Renal cortex interstitium (tissue), 11 donors: ENCODE results near the gene FUNDC2. TPM values are rescaled to one million over a fixed set of nuclear protein-coding genes. Genes with fewer than 3 reads are reported as not detected.

Source experiments
- DNase-seq, 11 donors: peaks; one replicate each; pipeline ENCODE4 v3.0.0-alpha.2; 2013; ENCODE audit warnings: low read depth in 9 of 11, low spot score in 4 of 11; ENCODE audit errors: extremely low read depth in 1 of 11
- polyA plus RNA-seq, 3 donors: library from polyadenylated mRNA; unstranded; fragments of 120-200 nt; gene quantifications; one replicate each; pipeline ENCODE4 v1.2.1, GENCODE V29; 2013; ENCODE audit not compliant: insufficient read length in 3 of 3

The FUNDC2 gene
- polyA plus RNA-seq, 3 donors = 100 to 118 (median 117) TPM

- no peak for DNase-seq
Observed at GRCh38 chrX:155055494-155055893, 28.9 kb downstream of the FUNDC2 start.

GRCh38 chrX:155056471-155056870 is 29.8 kb downstream of the FUNDC2 start:
- no peak for DNase-seq

DNA sequence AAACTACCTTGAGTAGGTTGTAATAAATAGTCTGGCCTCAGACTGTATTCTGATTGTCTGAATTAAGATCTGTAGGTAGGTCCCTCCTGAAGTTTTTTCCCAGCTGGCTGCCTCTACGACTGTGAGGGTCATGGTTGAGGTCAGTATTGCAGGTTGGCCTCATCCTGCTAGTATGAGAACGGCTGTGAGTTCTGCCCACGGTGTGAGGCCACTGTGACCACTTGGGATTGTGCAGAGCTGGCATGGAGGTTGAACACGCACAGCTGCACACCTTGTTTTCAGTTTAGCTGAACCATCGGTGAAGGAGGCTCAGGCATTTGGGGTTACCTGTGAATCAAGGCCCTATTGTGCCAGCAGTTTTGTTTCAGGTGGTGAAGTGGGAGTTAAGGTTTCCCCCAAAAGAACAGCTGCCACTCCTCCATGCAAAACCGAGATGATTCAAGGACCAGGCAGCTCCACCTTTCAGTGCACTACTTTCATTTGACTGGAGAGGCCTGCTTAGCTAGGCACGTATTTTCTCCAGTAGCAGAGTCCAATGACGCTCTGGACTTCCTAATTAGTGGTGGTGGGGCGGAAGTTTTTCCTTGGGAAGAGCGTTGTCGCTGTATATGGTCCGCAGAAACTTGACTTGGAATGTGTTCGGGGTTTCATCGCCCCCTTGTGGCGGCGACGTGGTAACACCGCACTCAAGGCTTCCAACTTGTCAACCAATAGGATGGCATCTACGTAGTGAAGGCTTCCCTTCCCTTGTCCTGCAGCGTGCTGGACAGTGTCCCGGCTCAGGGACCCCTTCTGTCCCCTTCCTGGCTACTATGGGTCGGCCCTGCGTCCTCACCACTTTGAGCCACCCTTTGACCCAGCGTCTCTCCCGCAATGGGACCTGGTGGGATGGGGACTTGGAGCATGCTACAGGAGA is 30.5 kb downstream of the FUNDC2 start:
- DNase-seq = peak in 9 of 11 donors; percentile 53 to 70 (median 59)

GRCh38 chrX:155061760-155062159 is 35.1 kb downstream of the FUNDC2 start:
- no peak for DNase-seq

DNA sequence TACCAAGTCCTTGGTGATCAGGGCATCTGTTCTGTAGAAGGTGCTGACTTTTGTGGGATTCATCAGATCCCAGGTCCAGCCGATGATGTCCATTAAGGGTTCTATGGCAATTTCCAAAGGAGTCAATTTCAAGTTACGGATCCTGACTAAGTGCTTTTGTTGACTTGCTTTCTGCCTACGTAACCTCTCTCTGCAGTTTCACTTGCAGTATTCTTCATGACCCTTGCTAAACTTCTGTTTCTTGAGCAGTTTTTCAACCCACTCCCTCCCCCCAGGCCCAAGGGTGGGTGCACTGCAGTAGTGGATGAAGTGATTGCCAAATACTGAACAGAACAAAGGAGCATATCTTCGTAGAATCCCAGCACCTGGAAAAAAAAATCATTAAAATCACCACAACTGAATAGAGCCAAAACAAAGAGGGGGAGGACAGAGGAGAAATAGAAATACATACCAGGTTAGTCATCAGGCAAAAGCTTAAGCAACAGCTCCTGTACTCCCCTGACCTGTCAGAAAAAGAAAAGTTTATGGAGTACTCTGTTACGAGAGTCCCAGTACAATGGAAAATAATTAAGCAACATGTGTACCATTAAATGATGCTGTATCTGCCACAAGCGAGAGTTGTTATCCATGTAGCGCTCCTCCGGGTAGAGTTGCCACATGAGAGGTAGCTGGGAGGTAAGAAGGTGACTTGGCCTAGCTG is 38.5 kb downstream of the FUNDC2 start:
- no peak for DNase-seq

- DNase-seq = no peak
Observed at GRCh38 chrX:155068165-155068564, 41.5 kb downstream of the FUNDC2 start.

DNA sequence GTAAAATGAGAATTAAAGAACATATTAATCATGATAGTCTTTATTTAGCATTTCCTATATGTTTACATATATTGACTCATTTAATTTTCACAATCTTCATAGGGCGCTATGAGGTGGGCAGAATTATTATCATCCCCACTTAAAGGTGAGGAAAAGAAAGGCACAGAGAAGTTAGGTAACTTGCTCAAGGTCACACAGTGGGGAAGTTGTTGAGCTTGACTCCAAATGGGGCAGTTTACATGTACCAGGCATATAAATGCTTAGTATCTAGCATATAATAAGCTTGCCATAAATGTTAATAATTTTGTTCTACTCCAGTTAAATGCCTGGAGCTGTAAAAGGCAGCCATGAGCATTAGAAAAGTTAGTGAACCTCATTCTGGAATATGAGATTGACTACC is 42.8 kb downstream of the FUNDC2 start:
- DNase-seq = no peak

- no peak for DNase-seq
Observed at GRCh38 chrX:155070038-155070437, 43.4 kb downstream of the FUNDC2 start.

DNA sequence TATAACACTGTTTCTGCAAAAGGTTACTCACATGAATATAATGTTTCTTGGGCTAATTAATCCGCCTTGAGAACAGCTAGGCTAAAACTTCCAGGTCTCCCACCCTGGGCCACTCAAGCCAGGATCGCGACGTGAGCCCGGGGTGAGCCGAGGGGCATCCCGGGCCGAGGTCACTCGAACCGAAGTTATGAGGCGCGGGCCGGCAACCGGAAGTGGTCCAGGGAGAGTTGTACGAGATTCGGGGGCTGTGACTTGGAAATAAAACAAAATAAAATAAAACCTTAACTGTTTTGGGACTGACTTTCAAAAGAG is 44.0 kb downstream of the FUNDC2 start:
- DNase-seq = peak in 1 of 11 donors; percentile 20

DNA sequence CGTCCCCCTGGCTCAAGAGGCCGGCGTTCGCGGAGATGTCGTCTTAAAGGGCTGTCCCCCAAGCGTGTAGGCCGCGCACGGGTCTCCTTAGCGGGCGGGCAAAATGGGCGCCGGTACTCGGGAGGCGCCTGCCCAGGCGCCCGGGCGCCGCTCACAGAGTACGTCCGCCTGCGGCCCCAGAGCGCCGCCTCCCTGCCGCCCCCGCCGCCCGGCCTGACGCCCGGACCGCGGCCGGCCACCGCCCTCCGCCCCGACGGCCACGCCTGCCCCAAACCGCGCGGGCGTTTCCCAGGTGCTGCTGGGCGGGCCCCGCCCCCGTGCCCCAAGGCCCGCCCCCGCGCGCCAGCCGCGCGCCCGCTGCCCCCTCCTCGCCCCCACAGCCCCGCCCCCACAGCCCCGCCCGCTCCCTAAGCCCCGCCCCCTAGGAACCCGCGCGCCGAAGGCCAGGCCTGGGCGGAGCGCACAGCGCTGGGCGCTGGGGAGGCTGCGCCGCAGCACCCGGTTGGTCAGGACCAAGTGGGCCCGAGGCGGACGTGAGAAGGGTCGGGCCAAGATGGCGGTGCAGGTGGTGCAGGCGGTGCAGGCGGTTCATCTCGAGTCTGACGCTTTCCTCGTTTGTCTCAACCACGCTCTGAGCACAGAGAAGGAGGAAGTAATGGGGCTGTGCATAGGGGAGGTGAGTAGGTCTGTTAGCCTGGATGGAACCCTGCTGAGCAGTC is 44.5 kb downstream of the FUNDC2 start, which contains the start of the genes BRCC3, CMC4 and MTCP1:
Gene BRCC3, plus strand, starts transcription at position 534 of the 719 bp plus-strand sequence. Its CDS starts 20 bp downstream, at position 554.
Gene CMC4, minus strand, starts transcription at position 162 of the 719 bp plus-strand sequence. CDS start 7,113 bp downstream, outside the sequence.
Gene MTCP1, minus strand, starts transcription at position 162 of the 719 bp plus-strand sequence. CDS start 5,126 bp downstream, outside the sequence.
- peak in 9 of 11 donors; percentile 49 to 67 (median 56) for DNase-seq

- no peak for DNase-seq
Observed at GRCh38 chrX:155071694-155072280, 45.1 kb downstream of the FUNDC2 start.

- DNase-seq = no peak
Observed at GRCh38 chrX:155086202-155086840, 59.7 kb downstream of the FUNDC2 start.

GRCh38 chrX:155086961-155087735 is 60.5 kb downstream of the FUNDC2 start:
- DNase-seq = no peak

GRCh38 chrX:155094468-155095061 is 67.9 kb downstream of the FUNDC2 start:
- DNase-seq = peak in 1 of 11 donors; percentile 9

- no peak for DNase-seq
Observed at GRCh38 chrX:155105919-155106318, 79.3 kb downstream of the FUNDC2 start.

DNA sequence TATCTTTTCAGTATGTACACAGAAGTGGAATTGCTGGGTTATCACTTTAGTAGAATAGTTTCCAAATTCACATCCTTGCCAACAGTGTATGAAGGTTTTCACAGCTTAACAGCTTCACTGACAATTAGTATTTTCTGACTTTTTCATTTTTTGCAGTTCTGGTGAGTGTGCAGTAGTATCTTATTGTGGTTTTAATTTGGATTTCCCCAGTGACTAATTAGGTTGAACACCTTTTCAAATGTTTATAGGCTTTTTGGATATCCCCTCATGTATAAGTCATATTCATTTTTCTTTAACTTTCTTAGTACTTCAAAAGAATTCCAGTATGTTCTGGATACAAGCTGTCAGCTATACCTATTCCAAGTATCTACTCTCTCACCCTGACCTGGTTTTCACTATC is 81.8 kb downstream of the FUNDC2 start:
- no peak for DNase-seq
